Thoracic aorta (tissue), 2 donors: ENCODE results near the gene SOWAHB. TPM values are rescaled to one million over a fixed set of nuclear protein-coding genes. Genes with fewer than 3 reads are reported as not detected.

Experiments used
- ATAC-seq: fragments of 150-250 bp; one replicate; pipeline ENCODE4 v1.8.0; 2017; ENCODE audit warnings: low read depth; ENCODE audit not compliant: insufficient number of reproducible peaks, low FRiP score
- DNase-seq: peaks from one replicate; pipeline ENCODE4 v3.0.0-alpha.2; 2020; ENCODE audit warnings: low spot score
- H3K27ac ChIP-seq, 2 donors: fragments of 200-600 bp; sonication (generic); 1 replicate in 1 of 2; 2 replicates in 1 of 2; pipeline ENCODE4 v1.5.1; 2016; ENCODE audit warnings: mild to moderate bottlenecking in 2 of 2, moderate library complexity in 2 of 2
- H3K27me3 ChIP-seq: fragments of 200-600 bp; sonication (generic); replicated peaks from 2 replicates; pipeline ENCODE4 v1.6.0; 2016; ENCODE audit warnings: mild to moderate bottlenecking; ENCODE audit not compliant: insufficient read depth
- H3K36me3 ChIP-seq: fragments of 200-600 bp; sonication (generic); one replicate; pipeline ENCODE4 v1.5.1; 2016
- H3K4me1 ChIP-seq, 2 donors: fragments of 200-600 bp; sonication (generic); 1 replicate in 1 of 2; 2 replicates in 1 of 2; pipeline versions ENCODE4 v1.5.1 to v1.6.0; 2016; ENCODE audit warnings: low read depth in 2 of 2, mild to moderate bottlenecking in 1 of 2; ENCODE audit not compliant: control insufficient read depth in 1 of 2
- H3K4me3 ChIP-seq: fragments of 200-600 bp; sonication (generic); 2 replicates; pipeline ENCODE4 v1.5.1; 2016; ENCODE audit warnings: mild to moderate bottlenecking
- H3K9me3 ChIP-seq: fragments of 200-600 bp; sonication (generic); 2 replicates; pipeline ENCODE4 v1.5.1; 2016
- CTCF ChIP-seq: fragments of 200-600 bp; sonication (generic); IDR thresholded peaks from one replicate; pipeline ENCODE4 v1.5.1; 2019; ENCODE audit warnings: antibody characterized with exemption
- total RNA-seq, 2 donors: library from RNA; depleted of rRNA; stranded (reverse); fragments of >200 nt; gene quantifications; one replicate each; pipeline versions ENCODE4 v1.1.0 to v1.2.3, GENCODE V29; 2016

Gene SOWAHB
- total RNA-seq, 2 donors from 2014 or later = 0.27 TPM; not detected in 1

- Histone ChIP-seq H3K4me3 (no peak overlapping the region), H3K27me3 (no peaks in the 10 kb centered on the region), H3K27ac (no peak overlapping the region), H3K36me3 (no peaks in the 10 kb centered on the region), H3K9me3 (no peaks in the 10 kb centered on the region), H3K4me1 (peaks cover 0 to 8% of the 10 kb centered on the region in 2 donors)
- ATAC-seq = no peak
- TF ChIP-seq CTCF = no peak
- DNase-seq = no peak
Measured at GRCh38 chr4:76850010-76850441, 47.9 kb downstream of the SOWAHB start.

Other genes starting within 250 kb of the SOWAHB start
- gene SEPTIN11, start 51.6 kb upstream of the SOWAHB start, total RNA-seq = 100 to 1,000 TPM; 142 to 156 TPM
- 100 to 1,000 TPM; 244 to 322 TPM for gene CCNI, start 177.8 kb upstream of the SOWAHB start, total RNA-seq